ENCODE results near the gene MED16.
"Not testable (repeated sequence)": the region's sequence is repeated elsewhere in the genome, so short reads cannot be mapped to it uniquely, and the experiment has no call there.

The MED16 gene

GRCh38 chr19:821825-822503, 71.0 kb downstream of the MED16 start, which contains the start of gene PLPPR3:
TSS of gene PLPPR3 (minus strand) at chr19:821955. CDS start at chr19:821559, 396 bp downstream.
- DNase-seq: peak; percentile 18

DNA sequence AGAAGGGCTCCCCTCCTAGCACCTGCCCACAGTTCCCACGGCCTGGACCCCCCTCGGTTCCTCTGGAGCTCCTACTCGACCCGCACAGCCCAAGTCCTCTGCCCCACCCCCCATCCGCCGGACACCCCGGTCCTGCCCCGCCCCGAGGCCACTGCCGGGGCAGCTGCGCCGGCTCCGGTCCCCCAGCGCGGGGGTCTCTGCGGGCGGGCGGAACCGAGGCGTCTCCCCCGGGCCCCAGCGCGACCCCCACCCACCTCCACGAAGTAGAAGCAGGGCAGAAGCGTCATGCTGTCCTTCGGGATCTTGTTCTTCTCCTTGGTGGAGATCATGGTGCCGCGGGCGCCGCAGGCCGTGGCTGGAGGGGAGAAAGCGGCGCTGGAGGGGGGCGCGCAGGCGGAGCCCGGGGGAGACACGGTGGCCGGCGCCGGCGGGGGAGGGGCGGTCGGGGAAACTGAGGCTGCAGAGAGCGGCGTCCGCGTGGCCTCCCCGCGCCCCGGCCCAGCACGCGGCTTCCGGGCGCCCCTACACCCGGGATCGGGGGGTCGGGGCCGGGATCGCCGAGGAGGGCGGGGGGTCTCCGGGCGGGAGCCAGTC, 71.7 kb downstream of the MED16 start:
- no peak for DNase-seq

- DNase-seq: not testable (repeated sequence)
These were observed 72.8 kb downstream of the MED16 start for GRCh38 chr19:820212-820611.

All from NCI-H1092 (cell line).